EL (cell line): ENCODE results near the gene DUSP8.

ENCODE experiments used
- DNase-seq: peaks from one replicate; pipeline ENCODE4 v3.0.0-alpha.2; 2016

Gene DUSP8

GRCh38 chr11:1531449-1532013 lies 40.5 kb downstream of the DUSP8 start:
- no peak for DNase-seq

GRCh38 chr11:1530686-1531448 lies 41.2 kb downstream of the DUSP8 start:
- no peak for DNase-seq

- no peak for DNase-seq
Observed at GRCh38 chr11:1529774-1530173, 42.3 kb downstream of the DUSP8 start.

GRCh38 chr11:1529286-1529685 lies 42.8 kb downstream of the DUSP8 start:
- no peak for DNase-seq

- DNase-seq = no peak
Observed at GRCh38 chr11:1528710-1529109, 43.4 kb downstream of the DUSP8 start.

- no peak for DNase-seq
Observed at GRCh38 chr11:1526785-1527184, 45.3 kb downstream of the DUSP8 start.

GRCh38 chr11:1523779-1524178 lies 48.3 kb downstream of the DUSP8 start:
- DNase-seq = no peak

- no peak for DNase-seq
Observed at GRCh38 chr11:1523077-1523476, 49.0 kb downstream of the DUSP8 start.

- no peak for DNase-seq
Observed at GRCh38 chr11:1522081-1522424, 50.0 kb downstream of the DUSP8 start.

GRCh38 chr11:1521382-1522080 lies 50.5 kb downstream of the DUSP8 start:
- no peak for DNase-seq

- DNase-seq = no peak
Observed at GRCh38 chr11:1520663-1521267, 51.3 kb downstream of the DUSP8 start.

- DNase-seq = no peak
Observed at GRCh38 chr11:1520209-1520662, 51.8 kb downstream of the DUSP8 start.

- DNase-seq = no peak
Observed at GRCh38 chr11:1519028-1520010, 52.8 kb downstream of the DUSP8 start.

GRCh38 chr11:1518301-1518700 lies 53.8 kb downstream of the DUSP8 start:
- no peak for DNase-seq

GRCh38 chr11:1517117-1518005 lies 54.7 kb downstream of the DUSP8 start:
- DNase-seq = no peak

GRCh38 chr11:1516273-1517067 lies 55.6 kb downstream of the DUSP8 start:
- DNase-seq = peak; percentile 91

- peak; percentile 62 for DNase-seq
Observed at GRCh38 chr11:1515082-1516060, 56.7 kb downstream of the DUSP8 start.

- no peak for DNase-seq
Observed at GRCh38 chr11:1514336-1515061, 57.6 kb downstream of the DUSP8 start.
